GM18502 (cell line): ENCODE results near the gene COX19.
A peak's percentile ranks its signal among the peaks of the same experiment; 100 is the strongest.
"Not testable (repeated sequence)": the region's sequence is repeated elsewhere in the genome, so short reads cannot be mapped to it uniquely, and the experiment has no call there.

Experiments used
- ATAC-seq: cut with Tn5 transposase; IDR thresholded peaks from one replicate; pipeline ENCODE4 v1.9.1; 2021; ENCODE audit warnings: mild to moderate bottlenecking; ENCODE audit not compliant: unreplicated experiment, poor library complexity

Gene COX19

DNA sequence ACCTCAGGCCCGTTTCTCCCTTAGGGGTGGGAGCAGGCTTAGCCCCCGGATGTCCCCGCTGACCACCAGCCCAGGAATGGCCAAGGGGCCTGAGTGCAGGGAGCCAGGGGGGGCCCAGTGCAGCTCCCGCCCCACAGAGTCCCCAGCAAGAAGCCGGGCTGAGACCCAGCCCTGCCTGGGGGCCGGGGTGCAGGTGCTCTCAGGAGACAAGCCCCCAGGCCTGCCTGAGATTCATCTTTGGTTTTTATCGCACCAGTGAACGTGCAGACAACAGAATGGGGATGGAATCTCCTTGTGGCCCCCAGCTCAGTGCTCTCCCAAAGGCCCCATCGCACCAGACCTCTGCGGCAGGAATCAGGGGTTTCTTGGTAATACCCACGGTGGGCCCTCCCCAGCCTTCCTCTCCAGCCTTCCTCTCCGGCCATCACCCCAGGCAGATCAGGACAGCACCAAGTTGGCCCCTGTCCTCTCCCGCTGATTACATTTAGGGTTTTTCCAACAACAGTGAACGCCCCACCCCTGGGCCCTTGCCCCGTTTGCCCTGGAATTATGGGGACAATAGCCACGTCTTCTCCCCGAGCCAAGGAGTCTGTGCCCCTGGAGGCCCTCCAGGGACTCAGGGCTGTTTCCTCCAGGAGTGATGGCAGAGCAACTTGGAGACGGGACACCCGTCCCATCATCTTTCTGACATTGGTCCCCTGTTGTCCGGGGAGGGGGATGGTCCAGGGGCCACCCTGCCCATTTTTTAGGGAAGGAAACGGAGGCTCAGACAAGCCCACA is 43.3 kb downstream of the COX19 start:
- no peak for ATAC-seq

GRCh38 chr7:930975-931758 is 44.2 kb downstream of the COX19 start:
- no peak for ATAC-seq

- ATAC-seq = no peak
Observed at GRCh38 chr7:929311-929711, 46.0 kb downstream of the COX19 start.

GRCh38 chr7:927031-927671 is 48.2 kb downstream of the COX19 start:
- no peak for ATAC-seq

DNA sequence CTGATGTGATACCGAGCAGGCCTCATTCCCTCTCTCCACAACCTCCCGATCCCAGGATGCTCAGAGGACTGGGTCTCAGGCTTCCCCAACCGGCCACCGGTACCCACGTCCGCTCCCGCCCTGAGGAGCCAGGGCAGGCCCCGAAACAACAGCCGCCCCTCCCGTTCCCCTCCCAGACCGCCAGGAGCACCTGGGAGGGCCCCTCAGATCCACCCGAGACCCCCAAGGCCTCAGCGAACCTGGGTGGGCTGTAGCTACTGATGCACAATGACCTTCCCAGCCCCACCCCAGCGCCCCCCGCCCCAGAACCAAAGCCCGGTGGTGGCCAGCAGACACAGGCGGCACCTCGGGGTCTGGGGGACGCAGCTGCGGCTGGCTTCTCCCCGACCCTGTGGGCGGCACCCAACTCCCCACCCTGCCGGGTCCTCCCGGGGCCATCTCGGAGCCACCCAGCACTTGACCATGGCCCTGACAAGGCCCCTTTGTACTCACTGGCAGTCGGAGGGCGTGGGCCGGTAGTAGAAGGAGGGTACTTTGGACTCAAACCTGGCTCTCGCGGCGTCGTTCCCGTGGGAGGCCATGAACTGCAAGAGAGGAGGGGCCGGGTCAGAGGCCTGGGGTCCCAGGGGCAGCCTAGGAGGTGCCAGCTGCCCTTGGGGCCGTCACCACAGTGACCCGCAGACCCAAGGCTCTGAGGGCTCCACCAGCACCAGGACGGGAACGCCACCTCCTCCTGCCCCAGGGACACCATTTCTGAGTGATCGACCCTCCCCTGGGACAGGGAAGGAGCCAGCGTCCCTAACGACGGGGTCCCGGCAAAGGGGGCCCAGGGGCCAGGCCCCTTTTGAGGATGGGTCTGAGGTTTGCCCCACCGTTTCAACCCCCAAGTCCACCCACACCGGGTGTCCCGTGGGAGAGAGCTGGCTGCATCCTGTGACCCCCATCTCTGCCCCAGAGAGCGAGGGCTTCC is 49.0 kb downstream of the COX19 start:
- ATAC-seq = no peak

DNA sequence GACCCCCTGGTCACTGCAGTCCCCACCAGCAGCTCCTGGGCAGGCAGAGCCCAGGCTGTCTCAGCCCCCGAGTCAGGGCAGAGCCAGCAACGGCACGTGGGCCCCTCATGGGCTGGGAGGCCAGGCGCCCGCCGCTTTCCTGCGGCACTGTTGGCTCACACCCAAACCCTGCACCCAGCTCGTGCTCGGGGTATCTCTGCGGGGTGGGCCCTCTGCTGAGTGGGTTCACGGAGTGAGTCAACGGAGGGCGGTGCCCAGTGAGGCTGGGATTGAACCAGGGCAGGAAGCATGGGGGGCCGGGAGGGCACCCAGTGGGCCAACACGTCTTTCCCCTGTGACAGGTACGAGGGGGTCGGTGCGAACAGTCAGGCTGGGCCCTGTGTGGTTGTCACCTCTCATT is 49.7 kb downstream of the COX19 start:
- ATAC-seq = no peak

DNA sequence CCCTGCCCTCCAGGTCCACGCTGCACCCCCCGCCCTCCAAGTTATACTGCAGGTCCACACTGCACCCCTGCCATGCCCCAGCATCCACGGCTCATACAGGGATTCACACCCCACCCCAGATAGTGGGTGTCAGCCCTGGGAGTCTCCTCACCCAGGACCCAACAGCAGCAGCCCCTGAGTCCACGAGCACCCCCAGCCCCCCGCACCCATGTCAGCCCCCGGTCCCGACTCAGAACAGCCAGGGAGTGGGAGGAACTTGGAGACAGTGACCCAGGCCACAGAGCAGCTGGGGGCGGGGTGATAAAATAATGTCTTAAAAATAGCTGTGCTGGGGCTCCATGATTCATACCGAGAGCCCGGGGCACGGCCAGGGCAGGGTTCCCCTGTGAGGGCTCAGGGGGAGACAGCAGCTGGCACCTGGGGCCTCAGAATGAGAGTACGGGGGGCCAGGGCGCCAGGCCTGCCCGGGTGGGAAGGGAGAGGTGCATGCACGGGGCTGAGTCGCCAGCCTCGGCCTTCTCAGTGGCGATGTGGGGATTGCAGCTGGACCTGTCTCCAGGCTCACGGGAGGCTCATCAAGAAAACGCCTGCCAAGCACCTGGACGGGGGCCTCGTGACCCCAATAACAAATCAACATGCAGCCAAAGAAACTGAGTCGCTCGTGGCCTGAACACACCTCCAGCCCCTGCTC is 50.7 kb downstream of the COX19 start:
- peak; percentile 60 for ATAC-seq

- ATAC-seq = not testable (repeated sequence)
Observed at GRCh38 chr7:924042-924441, 51.3 kb downstream of the COX19 start.

- ATAC-seq = peak; percentile 84
Observed at GRCh38 chr7:923108-924041, 52.0 kb downstream of the COX19 start.

DNA sequence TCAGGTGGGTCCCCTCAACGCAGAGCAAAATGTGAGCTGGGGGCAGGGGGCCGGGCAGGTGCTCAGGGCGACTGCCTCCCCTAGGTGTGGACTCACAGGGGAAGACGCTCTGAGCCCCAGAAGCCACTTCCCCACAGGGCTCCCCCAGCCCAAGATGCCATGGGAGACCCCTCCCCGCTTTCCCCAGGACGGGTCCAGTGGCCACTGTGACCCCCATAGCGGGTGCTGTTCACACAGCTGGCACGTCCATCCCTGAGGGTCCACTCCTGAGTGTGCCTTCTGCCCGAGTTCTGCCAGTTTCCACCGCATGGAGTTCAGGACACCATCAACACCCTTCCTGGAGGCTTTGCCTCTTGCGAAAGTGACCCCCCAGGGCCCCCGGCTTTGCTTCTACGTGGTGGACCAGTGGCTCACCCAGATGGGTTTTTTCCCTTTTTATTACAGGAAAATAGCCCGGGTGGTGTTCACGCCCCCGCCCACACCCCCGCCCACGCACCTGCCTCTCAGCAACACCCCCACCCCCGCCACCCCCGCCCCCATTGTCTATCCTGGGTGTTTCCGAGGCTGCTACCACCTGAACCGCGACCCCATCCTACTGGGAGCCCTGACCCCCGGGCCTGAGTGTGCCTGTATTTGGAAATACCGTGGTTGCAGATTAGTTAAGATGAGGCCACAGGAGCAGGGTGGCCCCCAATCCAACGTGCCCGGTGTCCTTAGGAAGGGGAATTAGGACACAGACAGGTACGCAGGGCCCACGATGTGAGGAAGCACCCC is 52.8 kb downstream of the COX19 start:
- no peak for ATAC-seq

- no peak for ATAC-seq
Observed at GRCh38 chr7:921581-922333, 53.6 kb downstream of the COX19 start.

- ATAC-seq = no peak
Observed at GRCh38 chr7:921071-921461, 54.3 kb downstream of the COX19 start.

DNA sequence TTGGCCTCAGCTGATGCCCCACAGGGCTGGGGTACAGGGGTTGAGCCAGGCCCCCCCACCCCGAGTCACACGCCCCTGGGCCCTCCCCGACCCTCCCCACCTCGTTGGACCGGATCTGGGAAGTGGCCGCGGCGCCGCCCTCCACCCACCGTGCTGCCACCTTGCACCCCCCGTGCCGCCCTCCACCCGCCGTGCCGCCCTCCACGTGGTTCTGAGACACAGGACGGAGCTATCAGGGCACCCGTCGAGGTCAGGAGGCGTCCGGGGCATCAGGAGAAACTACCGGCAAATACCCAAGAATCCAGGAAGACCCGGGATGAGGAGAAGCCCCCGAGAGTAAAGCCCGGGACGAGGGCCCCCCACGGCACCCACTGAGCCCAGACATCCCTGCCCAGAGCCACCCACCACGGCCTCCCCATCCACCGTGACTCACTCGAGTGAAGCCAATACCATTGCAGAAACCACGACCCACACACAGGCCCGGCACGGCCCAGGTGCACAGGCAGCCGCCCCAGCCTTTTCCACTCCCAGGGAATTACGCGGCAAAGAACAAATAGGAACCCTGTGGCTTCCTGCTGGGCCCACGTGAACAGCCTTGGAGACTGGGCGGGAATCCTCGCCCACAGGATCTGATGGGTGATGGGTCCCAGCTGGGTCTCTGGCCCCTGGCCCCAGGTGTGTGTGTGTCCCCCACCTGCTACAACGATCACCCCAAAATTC is 54.8 kb downstream of the COX19 start:
- no peak for ATAC-seq

- no peak for ATAC-seq
Observed at GRCh38 chr7:919924-920341, 55.4 kb downstream of the COX19 start.

DNA sequence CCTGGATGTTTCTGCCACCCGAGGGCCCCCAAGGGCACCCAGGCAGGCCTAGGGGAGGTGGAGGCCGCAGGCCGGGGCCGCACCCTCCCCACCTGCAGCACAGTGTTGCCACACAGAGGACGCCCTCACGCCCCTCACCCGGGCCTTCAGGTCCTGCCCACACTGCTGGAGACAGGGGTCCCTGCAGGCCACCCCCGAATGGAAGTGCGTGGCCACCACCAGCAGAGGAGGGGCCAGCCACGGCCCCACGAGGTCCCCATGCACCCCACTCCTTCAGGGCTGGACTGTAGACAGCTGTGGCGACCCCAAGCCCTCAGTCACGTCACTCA is 56.3 kb downstream of the COX19 start:
- ATAC-seq = no peak

DNA sequence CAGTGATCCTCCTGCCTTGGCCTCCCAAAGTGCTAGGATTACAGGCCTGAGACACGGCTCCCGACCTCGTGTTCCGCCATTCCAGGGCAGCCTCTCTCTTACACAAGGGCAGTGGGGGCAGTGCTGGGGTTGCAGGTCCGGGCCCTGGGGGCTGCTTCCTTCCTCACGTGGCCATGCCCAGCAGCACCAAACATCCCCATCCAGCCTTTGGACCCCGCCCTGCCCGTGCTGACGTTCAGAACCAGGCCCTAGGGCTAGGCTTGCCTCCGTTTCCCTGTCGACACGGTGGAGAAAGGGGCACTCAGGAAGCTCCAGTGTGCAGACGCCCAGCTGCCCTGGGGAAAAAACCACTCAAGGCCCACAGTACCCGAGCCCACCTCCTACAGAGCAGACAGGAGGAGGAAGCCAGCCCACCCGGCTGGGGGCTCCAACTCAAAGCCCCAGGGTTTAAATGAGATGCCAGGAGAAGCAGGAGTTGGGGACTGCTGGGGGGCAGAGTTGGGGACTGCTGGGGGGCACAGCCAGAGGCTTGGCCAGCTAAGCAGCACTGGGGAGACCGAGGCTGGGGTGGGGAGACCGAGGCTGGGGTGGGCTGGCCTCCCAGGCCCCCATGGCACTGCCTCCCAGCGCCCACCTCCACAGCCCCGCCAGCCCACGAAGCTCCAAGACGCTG is 56.8 kb downstream of the COX19 start:
- ATAC-seq = no peak
